Upper lobe of left lung (tissue), 4 donors: ENCODE measurements around the gene THOC5.

ENCODE experiments used
- EP300 ChIP-seq, 4 donors: sonication (generic); formaldehyde crosslinking; IDR thresholded peaks; one replicate each; pipeline ENCODE4 v1.5.1; 2017; ENCODE audit warnings: antibody characterized with exemption in 4 of 4, control low read depth in 2 of 4
- POLR2A ChIP-seq, 4 donors: fragments of 450-650 bp; IDR thresholded peaks; one replicate each; pipeline ENCODE4 v1.5.1; 2016 to 2017; ENCODE audit warnings: antibody characterized with exemption in 4 of 4, mild to moderate bottlenecking in 2 of 4
- TF ChIP-seq, protein P1 (sequence below), 6 experiments: fragments of 450-650 bp in 4 of 6; fragments of 200-600 bp in 2 of 6; sonication (generic) in 2 of 6; IDR thresholded peaks; one replicate each; pipeline ENCODE4 v1.5.1; 2016 to 2019; ENCODE audit warnings: antibody characterized with exemption in 6 of 6

- TF ChIP-seq, protein P1, sequence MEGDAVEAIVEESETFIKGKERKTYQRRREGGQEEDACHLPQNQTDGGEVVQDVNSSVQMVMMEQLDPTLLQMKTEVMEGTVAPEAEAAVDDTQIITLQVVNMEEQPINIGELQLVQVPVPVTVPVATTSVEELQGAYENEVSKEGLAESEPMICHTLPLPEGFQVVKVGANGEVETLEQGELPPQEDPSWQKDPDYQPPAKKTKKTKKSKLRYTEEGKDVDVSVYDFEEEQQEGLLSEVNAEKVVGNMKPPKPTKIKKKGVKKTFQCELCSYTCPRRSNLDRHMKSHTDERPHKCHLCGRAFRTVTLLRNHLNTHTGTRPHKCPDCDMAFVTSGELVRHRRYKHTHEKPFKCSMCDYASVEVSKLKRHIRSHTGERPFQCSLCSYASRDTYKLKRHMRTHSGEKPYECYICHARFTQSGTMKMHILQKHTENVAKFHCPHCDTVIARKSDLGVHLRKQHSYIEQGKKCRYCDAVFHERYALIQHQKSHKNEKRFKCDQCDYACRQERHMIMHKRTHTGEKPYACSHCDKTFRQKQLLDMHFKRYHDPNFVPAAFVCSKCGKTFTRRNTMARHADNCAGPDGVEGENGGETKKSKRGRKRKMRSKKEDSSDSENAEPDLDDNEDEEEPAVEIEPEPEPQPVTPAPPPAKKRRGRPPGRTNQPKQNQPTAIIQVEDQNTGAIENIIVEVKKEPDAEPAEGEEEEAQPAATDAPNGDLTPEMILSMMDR (IDR thresholded peaks at IDR 0.05) = no peak
- TF ChIP-seq POLR2A (IDR thresholded peaks at IDR 0.05) (no peak), EP300 (IDR thresholded peaks at IDR 0.05) (no peak)
Observed at GRCh38 chr22:29574762-29575450, 21.3 kb upstream of the THOC5 start.
